K562 (cell line): ENCODE measurements around the gene SIGLEC9. TPM values are rescaled to one million over a fixed set of nuclear protein-coding genes. Genes with fewer than 3 reads are reported as not detected.
A peak's percentile ranks its signal among the peaks of the same experiment; 100 is the strongest.

Experiments
- BRCA1 ChIP-seq, 2 experiments: fragments of 450-650 bp in 1 of 2; sonication (generic) in 1 of 2; formaldehyde crosslinking in 1 of 2; IDR thresholded peaks; 2 replicates each; pipeline versions ENCODE4 v1.5.0 to v1.6.1; 2017 to 2020; ENCODE audit warnings: mild to moderate bottlenecking in 1 of 2, missing genetic modification reagents in 1 of 2
- CBX1 ChIP-seq: sonication (generic); IDR thresholded peaks from 2 replicates; pipeline ENCODE4 v1.6.1; 2016; ENCODE audit warnings: antibody characterized with exemption, low read depth, mild to moderate bottlenecking
- CBX5 ChIP-seq: IDR thresholded peaks from 2 replicates; pipeline ENCODE4 v1.6.1; 2014; ENCODE audit warnings: low read depth, borderline replicate concordance
- CREM ChIP-seq: IDR thresholded peaks from 2 replicates; pipeline ENCODE4 v1.6.1; 2014; ENCODE audit warnings: antibody characterized with exemption, low read depth
- DNMT1 ChIP-seq: fragments of 450-650 bp; IDR thresholded peaks from 2 replicates; pipeline ENCODE4 v1.6.1; 2016; ENCODE audit warnings: antibody characterized with exemption, mild to moderate bottlenecking
- GTF2F1 ChIP-seq: IDR thresholded peaks from 2 replicates; pipeline ENCODE4 v1.6.1; 2011; ENCODE audit warnings: low read depth, low read length, improper control_type of control experiment
- NONO ChIP-seq, 2 experiments: fragments of 200-400 bp in 1 of 2; fragments of 450-650 bp in 1 of 2; formaldehyde crosslinking in 1 of 2; IDR thresholded peaks; 2 replicates each; pipeline ENCODE4 v1.6.1; 2017; ENCODE audit warnings: low read depth in 2 of 2, mild to moderate bottlenecking in 2 of 2, moderate library complexity in 2 of 2, low read length in 1 of 2
- POLR2G ChIP-seq: fragments of 200-400 bp; formaldehyde crosslinking; IDR thresholded peaks from 2 replicates; pipeline ENCODE4 v1.6.1; 2017; ENCODE audit warnings: low read depth, mild to moderate bottlenecking, antibody characterized with exemption, low read length, moderate library complexity
- RBM15 ChIP-seq: fragments of 200-400 bp; formaldehyde crosslinking; IDR thresholded peaks from 2 replicates; pipeline ENCODE4 v1.6.1; 2018; ENCODE audit warnings: mild to moderate bottlenecking, low read length, moderate library complexity; ENCODE audit not compliant: insufficient read depth
- RUNX1 ChIP-seq: sonication (generic); IDR thresholded peaks from 2 replicates; pipeline ENCODE4 v1.6.1; 2016; ENCODE audit warnings: antibody characterized with exemption, low read depth
- SIRT6 ChIP-seq: IDR thresholded peaks from one replicate; pipeline ENCODE4 v1.6.1; 2012; ENCODE audit warnings: low read depth, mild to moderate bottlenecking, control low read depth, inconsistent platforms, low read length, moderate library complexity
- WHSC1 ChIP-seq: IDR thresholded peaks from one replicate; pipeline ENCODE4 v1.6.1; 2012; ENCODE audit warnings: low read length, control low read depth, inconsistent platforms
- ZKSCAN1 ChIP-seq: fragments of 150-350 bp; IDR thresholded peaks from 2 replicates; pipeline ENCODE4 v1.6.1; 2016; ENCODE audit warnings: low read depth, low read length
- ZNF586 ChIP-seq: fragments of 450-650 bp; formaldehyde crosslinking; conservative IDR thresholded peaks from 2 replicates; pipeline ENCODE4 v1.4.0; 2020; ENCODE audit warnings: mild to moderate bottlenecking, moderate library complexity
- polyA plus RNA-seq, 8 experiments: library from polyadenylated mRNA; depleted of rRNA in 4 of 8; stranded (reverse) in 5 of 8; unstranded in 3 of 8; fragments of >200 nt; fragmentation: Nextera tagmentation in 2 of 8; fragmentation: Illumina TruSeq in 1 of 8; extraction: Ambion mirVana in 2 of 8; extraction: Trizol in 1 of 8; gene quantifications; 2 replicates each; pipeline versions ENCODE4 v1.2.1 to v1.2.3, GENCODE V29; 2011 to 2014; ENCODE audit warnings: inconsistent platforms in 1 of 8, missing spikeins in 1 of 8
- total RNA-seq, 7 experiments: library from RNA; depleted of rRNA in 6 of 7; stranded (reverse); fragments of >200 nt in 6 of 7; fragmentation: Illumina TruSeq in 2 of 7; extraction: Trizol in 2 of 7; gene quantifications; 2 replicates each; pipeline versions ENCODE4 v1.2.1 to v1.2.3, GENCODE V29; 2011 to 2021; ENCODE audit warnings: low replicate concordance in 1 of 7
- TF ChIP-seq, protein P1 (sequence below), 2 experiments: IDR thresholded peaks; 2 replicates each; pipeline ENCODE4 v1.6.1; 2011; ENCODE audit warnings: borderline replicate concordance in 1 of 2, control low read depth in 1 of 2, low read depth in 1 of 2, low read length in 1 of 2, mild to moderate bottlenecking in 1 of 2, mixed read lengths in 1 of 2, moderate library complexity in 1 of 2; ENCODE audit not compliant: insufficient read depth in 1 of 2, insufficient read length in 1 of 2, poor library complexity in 1 of 2, severe bottlenecking in 1 of 2; ENCODE audit errors: extremely low read depth in 1 of 2
- TF ChIP-seq, protein P2 (sequence below): sonication (generic); formaldehyde crosslinking; IDR thresholded peaks from 2 replicates; pipeline ENCODE4 v1.9.0; 2022; ENCODE audit warnings: mild to moderate bottlenecking, missing genetic modification reagents
- TF ChIP-seq, protein P3 (sequence below): fragments of 450-650 bp; IDR thresholded peaks from 2 replicates; pipeline ENCODE4 v1.6.1; 2016; ENCODE audit warnings: mild to moderate bottlenecking
- TF ChIP-seq, protein P4 (sequence below): fragments of 250-450 bp; sonication (Bioruptor Pico); IDR thresholded peaks from 2 replicates; pipeline ENCODE4 v1.4.0; 2020; ENCODE audit warnings: mild to moderate bottlenecking, moderate library complexity, borderline replicate concordance
- TF ChIP-seq, protein P5 (sequence below): sonication (generic); formaldehyde crosslinking; IDR thresholded peaks from 2 replicates; pipeline ENCODE4 v1.8.0; 2022; ENCODE audit warnings: missing genetic modification reagents, mild to moderate bottlenecking, moderate library complexity, borderline replicate concordance

Gene SIGLEC9
- total and polyA plus RNA-seq, 9 of the 15 experiments (the other 6 are each of a cell fraction or from before 2014, with no cell fraction given) = 0.09 to 0.34 (median 0.22) TPM; not detected in 4

DNA sequence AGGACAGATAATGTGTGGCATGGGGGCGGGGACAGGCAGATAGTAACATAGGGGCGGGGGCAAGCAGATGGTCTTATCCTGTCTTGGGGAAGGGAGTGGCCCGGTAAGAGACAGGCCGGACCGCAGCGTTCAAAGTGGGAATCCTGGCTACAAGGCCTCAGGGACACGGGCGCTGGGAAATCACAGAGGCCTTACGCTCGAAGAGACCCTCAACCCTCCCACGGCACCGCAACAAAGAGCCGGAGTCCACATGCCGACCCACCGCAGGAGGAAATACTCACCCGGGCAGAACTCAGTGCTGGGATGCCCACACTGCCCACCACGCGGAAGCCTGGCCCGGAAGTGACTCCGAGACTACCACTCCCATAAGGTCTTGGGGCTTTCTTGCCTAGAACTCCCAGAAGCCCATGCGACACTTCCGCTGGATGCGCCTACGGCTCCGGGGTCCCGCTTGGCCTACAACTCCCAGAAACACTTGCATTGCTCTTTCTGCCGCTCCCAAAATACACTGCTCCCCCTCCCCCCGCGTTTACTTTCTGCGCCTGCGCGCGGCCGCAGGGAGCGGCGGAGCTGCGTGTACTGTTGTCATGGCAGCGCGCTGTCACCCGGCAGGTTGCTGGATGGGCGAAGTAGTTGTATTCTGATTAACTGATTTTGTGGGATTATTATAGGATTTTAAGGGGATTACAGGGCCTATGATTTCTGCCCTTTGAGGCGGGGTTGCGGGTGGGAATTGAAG is 16.5 kb upstream of the SIGLEC9 start, which contains the start of gene CTU1 (continued):
- TF ChIP-seq, protein P1, sequence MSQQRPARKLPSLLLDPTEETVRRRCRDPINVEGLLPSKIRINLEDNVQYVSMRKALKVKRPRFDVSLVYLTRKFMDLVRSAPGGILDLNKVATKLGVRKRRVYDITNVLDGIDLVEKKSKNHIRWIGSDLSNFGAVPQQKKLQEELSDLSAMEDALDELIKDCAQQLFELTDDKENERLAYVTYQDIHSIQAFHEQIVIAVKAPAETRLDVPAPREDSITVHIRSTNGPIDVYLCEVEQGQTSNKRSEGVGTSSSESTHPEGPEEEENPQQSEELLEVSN (IDR thresholded peaks at IDR 0.05; ENCODE audit: borderline replicate concordance in 1 of 2, extremely low read depth in 1 of 2, insufficient read depth in 1 of 2, insufficient read length in 1 of 2, low read depth in 1 of 2, low read length in 1 of 2, poor library complexity in 1 of 2, severe bottlenecking in 1 of 2) = peak; percentile 13 to 15
- no peak for TF ChIP-seq ZKSCAN1
- no peak for TF ChIP-seq BRCA1 (IDR thresholded peaks at IDR 0.05)
- TF ChIP-seq BRCA1 (CRISPR knock-in tag; IDR thresholded peaks at IDR 0.05) = no peak
- no peak; the same call in 1 of the 2 replicates for TF ChIP-seq GTF2F1
- no peak for TF ChIP-seq DNMT1
- TF ChIP-seq CREM = peak; percentile 91
- TF ChIP-seq CBX1 = no peak
- TF ChIP-seq RUNX1 = no peak
- TF ChIP-seq, protein P2, sequence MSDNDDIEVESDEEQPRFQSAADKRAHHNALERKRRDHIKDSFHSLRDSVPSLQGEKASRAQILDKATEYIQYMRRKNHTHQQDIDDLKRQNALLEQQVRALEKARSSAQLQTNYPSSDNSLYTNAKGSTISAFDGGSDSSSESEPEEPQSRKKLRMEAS = peak; percentile 83
- TF ChIP-seq ZNF586 (CRISPR knock-in tag) = no peak
- TF ChIP-seq CBX5 = no peak
- TF ChIP-seq NONO (IDR thresholded peaks at IDR 0.05; ENCODE audit: low read depth in 2 of 2, low read length in 1 of 2) = no peak
- TF ChIP-seq POLR2G = peak; percentile 92
- no peak for TF ChIP-seq SIRT6
- TF ChIP-seq WHSC1 = no peak
- TF ChIP-seq, protein P3, sequence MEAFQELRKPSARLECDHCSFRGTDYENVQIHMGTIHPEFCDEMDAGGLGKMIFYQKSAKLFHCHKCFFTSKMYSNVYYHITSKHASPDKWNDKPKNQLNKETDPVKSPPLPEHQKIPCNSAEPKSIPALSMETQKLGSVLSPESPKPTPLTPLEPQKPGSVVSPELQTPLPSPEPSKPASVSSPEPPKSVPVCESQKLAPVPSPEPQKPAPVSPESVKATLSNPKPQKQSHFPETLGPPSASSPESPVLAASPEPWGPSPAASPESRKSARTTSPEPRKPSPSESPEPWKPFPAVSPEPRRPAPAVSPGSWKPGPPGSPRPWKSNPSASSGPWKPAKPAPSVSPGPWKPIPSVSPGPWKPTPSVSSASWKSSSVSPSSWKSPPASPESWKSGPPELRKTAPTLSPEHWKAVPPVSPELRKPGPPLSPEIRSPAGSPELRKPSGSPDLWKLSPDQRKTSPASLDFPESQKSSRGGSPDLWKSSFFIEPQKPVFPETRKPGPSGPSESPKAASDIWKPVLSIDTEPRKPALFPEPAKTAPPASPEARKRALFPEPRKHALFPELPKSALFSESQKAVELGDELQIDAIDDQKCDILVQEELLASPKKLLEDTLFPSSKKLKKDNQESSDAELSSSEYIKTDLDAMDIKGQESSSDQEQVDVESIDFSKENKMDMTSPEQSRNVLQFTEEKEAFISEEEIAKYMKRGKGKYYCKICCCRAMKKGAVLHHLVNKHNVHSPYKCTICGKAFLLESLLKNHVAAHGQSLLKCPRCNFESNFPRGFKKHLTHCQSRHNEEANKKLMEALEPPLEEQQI = no peak
- TF ChIP-seq, protein P4, sequence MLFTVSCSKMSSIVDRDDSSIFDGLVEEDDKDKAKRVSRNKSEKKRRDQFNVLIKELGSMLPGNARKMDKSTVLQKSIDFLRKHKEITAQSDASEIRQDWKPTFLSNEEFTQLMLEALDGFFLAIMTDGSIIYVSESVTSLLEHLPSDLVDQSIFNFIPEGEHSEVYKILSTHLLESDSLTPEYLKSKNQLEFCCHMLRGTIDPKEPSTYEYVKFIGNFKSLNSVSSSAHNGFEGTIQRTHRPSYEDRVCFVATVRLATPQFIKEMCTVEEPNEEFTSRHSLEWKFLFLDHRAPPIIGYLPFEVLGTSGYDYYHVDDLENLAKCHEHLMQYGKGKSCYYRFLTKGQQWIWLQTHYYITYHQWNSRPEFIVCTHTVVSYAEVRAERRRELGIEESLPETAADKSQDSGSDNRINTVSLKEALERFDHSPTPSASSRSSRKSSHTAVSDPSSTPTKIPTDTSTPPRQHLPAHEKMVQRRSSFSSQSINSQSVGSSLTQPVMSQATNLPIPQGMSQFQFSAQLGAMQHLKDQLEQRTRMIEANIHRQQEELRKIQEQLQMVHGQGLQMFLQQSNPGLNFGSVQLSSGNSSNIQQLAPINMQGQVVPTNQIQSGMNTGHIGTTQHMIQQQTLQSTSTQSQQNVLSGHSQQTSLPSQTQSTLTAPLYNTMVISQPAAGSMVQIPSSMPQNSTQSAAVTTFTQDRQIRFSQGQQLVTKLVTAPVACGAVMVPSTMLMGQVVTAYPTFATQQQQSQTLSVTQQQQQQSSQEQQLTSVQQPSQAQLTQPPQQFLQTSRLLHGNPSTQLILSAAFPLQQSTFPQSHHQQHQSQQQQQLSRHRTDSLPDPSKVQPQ (CRISPR knock-in tag) = no peak
- TF ChIP-seq, protein P5, sequence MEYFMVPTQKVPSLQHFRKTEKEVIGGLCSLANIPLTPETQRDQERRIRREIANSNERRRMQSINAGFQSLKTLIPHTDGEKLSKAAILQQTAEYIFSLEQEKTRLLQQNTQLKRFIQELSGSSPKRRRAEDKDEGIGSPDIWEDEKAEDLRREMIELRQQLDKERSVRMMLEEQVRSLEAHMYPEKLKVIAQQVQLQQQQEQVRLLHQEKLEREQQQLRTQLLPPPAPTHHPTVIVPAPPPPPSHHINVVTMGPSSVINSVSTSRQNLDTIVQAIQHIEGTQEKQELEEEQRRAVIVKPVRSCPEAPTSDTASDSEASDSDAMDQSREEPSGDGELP (CRISPR knock-in tag) = peak; percentile 75
- no peak for TF ChIP-seq RBM15
